HG03139 (cell line): ENCODE measurements around the gene NBPF11.
"Not testable (repeated sequence)": the region's sequence is repeated elsewhere in the genome, so short reads cannot be mapped to it uniquely, and the experiment has no call there.

Experiments
- ATAC-seq: cut with Tn5 transposase; IDR thresholded peaks from one replicate; pipeline ENCODE4 v1.9.1; 2021; ENCODE audit not compliant: unreplicated experiment

The NBPF11 gene

GRCh38 chr1:148060294-148060701 is 91.8 kb downstream of the NBPF11 start:
- ATAC-seq = not testable (repeated sequence)

- ATAC-seq = not testable (repeated sequence)
Measured at GRCh38 chr1:148057384-148057783, 94.7 kb downstream of the NBPF11 start.
